GM19238 (cell line): ENCODE results near the gene SCGB1A1.
"Not testable (repeated sequence)": the region's sequence is repeated elsewhere in the genome, so short reads cannot be mapped to it uniquely, and the experiment has no call there.

ENCODE experiments used
- DNase-seq: peaks from one replicate; pipeline ENCODE4 v3.0.0; 2011; ENCODE audit warnings: low spot score; ENCODE audit not compliant: insufficient read length

Gene SCGB1A1

GRCh38 chr11:62449451-62449851 lies 30.6 kb downstream of the SCGB1A1 start:
- no peak for DNase-seq

- DNase-seq = not testable (repeated sequence)
Measured at GRCh38 chr11:62449912-62450311, 31.1 kb downstream of the SCGB1A1 start.

GRCh38 chr11:62450543-62451240 lies 31.9 kb downstream of the SCGB1A1 start:
- DNase-seq = no peak

- no peak for DNase-seq
Measured at GRCh38 chr11:62451241-62451621, 32.4 kb downstream of the SCGB1A1 start.

- DNase-seq = no peak
Measured at GRCh38 chr11:62452261-62452660, 33.4 kb downstream of the SCGB1A1 start.

- no peak for DNase-seq
Measured at GRCh38 chr11:62452839-62453468, 34.1 kb downstream of the SCGB1A1 start.

- DNase-seq = no peak
Measured at GRCh38 chr11:62456630-62457029, 37.8 kb downstream of the SCGB1A1 start.

GRCh38 chr11:62457478-62457877 lies 38.6 kb downstream of the SCGB1A1 start:
- DNase-seq = no peak

- DNase-seq = no peak
Measured at GRCh38 chr11:62458212-62459002, 39.6 kb downstream of the SCGB1A1 start.

GRCh38 chr11:62459080-62459479 lies 40.2 kb downstream of the SCGB1A1 start:
- no peak for DNase-seq

GRCh38 chr11:62461740-62462507 lies 43.1 kb downstream of the SCGB1A1 start:
- no peak for DNase-seq

GRCh38 chr11:62462508-62462892 lies 43.7 kb downstream of the SCGB1A1 start:
- DNase-seq = no peak

GRCh38 chr11:62463121-62463542 lies 44.3 kb downstream of the SCGB1A1 start:
- DNase-seq = no peak

- DNase-seq = no peak
Measured at GRCh38 chr11:62464655-62465054, 45.8 kb downstream of the SCGB1A1 start.

GRCh38 chr11:62466444-62466843 lies 47.6 kb downstream of the SCGB1A1 start:
- no peak for DNase-seq

- no peak for DNase-seq
Measured at GRCh38 chr11:62468577-62468976, 49.7 kb downstream of the SCGB1A1 start.

GRCh38 chr11:62471603-62472002 lies 52.8 kb downstream of the SCGB1A1 start:
- DNase-seq = no peak

- no peak for DNase-seq
Measured at GRCh38 chr11:62472063-62472884, 53.4 kb downstream of the SCGB1A1 start.
